Adrenal gland (tissue), 5 donors: ENCODE measurements around the gene TAF11L13.
"Not testable (repeated sequence)": the region's sequence is repeated elsewhere in the genome, so short reads cannot be mapped to it uniquely, and the experiment has no call there.

Source experiments
- POLR2A ChIP-seq, 2 donors: fragments of 450-650 bp; IDR thresholded peaks; one replicate each; pipeline ENCODE4 v1.6.1; 2017; ENCODE audit warnings: antibody characterized with exemption in 2 of 2, mild to moderate bottlenecking in 2 of 2, moderate library complexity in 1 of 2
- TF ChIP-seq, protein P1 (sequence below), 6 experiments: fragments of 450-650 bp in 4 of 6; fragments of 200-600 bp in 2 of 6; sonication (generic) in 1 of 6; IDR thresholded peaks; 1 replicate in 5 of 6; 2 replicates in 1 of 6; pipeline versions ENCODE4 v1.5.1 to v1.8.0; 2016 to 2021; ENCODE audit warnings: antibody characterized with exemption in 6 of 6, mild to moderate bottlenecking in 2 of 6, moderate library complexity in 1 of 6
- donor health status: DM: no; HTN: no; CAD: no.

DNA sequence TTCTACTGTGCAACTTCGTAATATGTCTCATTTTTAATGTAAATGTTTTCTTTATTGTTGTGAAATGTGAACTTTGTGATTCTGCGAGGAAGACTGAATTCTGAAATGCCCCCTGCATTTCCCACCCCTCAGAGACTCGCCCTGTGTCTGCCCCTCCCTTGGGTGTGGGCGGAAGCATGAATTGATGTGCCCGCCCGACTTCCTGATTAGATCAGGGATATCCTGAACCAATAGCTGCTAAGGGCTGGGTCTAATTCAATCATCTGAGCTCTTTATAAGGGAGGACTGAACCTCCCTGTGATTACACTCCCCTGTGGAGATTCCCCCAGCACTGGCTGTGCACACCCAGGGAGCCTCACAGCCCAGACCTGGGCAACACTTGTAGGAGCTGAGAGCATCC, 28.0 kb upstream of the TAF11L13 start, which contains the start of gene TAF11L11:
- TF ChIP-seq POLR2A (IDR thresholded peaks at IDR 0.05): not testable (repeated sequence)
- TF ChIP-seq, protein P1, sequence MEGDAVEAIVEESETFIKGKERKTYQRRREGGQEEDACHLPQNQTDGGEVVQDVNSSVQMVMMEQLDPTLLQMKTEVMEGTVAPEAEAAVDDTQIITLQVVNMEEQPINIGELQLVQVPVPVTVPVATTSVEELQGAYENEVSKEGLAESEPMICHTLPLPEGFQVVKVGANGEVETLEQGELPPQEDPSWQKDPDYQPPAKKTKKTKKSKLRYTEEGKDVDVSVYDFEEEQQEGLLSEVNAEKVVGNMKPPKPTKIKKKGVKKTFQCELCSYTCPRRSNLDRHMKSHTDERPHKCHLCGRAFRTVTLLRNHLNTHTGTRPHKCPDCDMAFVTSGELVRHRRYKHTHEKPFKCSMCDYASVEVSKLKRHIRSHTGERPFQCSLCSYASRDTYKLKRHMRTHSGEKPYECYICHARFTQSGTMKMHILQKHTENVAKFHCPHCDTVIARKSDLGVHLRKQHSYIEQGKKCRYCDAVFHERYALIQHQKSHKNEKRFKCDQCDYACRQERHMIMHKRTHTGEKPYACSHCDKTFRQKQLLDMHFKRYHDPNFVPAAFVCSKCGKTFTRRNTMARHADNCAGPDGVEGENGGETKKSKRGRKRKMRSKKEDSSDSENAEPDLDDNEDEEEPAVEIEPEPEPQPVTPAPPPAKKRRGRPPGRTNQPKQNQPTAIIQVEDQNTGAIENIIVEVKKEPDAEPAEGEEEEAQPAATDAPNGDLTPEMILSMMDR (IDR thresholded peaks at IDR 0.05): not testable (repeated sequence)
